C4-2B (cell line): ENCODE measurements around the gene CR1L.
"Not testable (repeated sequence)": the region's sequence is repeated elsewhere in the genome, so short reads cannot be mapped to it uniquely, and the experiment has no call there.

Experiments used
- H3K27ac ChIP-seq: fragments of 450-650 bp; 2 replicates; pipeline ENCODE4 v1.5.1; 2017
- CTCF ChIP-seq: fragments of 450-650 bp; conservative IDR thresholded peaks from 2 replicates; pipeline ENCODE4 v1.5.1; 2017; ENCODE audit warnings: mild to moderate bottlenecking
- ZFX ChIP-seq: fragments of 450-650 bp; IDR thresholded peaks from 2 replicates; pipeline ENCODE4 v1.6.1; 2017

Gene CR1L

DNA sequence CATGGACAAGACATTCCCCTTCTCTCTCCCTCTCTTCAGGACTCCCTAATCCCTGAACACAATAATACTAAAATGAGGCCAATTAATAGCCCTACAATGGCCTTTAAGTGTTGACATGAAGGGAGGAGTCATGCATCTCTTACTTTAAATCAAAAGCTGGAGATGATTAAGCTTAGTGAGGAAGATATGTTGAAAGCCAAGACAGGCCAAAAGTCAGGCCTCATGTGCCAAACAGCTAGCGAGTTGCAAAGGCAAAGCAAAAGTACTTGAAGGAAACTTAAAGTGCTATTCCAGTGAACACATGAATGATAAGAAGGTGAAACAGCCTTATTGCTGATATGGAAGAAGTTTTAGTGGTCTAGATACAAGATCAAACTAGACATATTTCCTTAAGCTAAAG is 57.4 kb downstream of the CR1L start:
- no peak overlapping the region for H3K27ac ChIP-seq
- TF ChIP-seq ZFX (no peak), CTCF (no peak)

DNA sequence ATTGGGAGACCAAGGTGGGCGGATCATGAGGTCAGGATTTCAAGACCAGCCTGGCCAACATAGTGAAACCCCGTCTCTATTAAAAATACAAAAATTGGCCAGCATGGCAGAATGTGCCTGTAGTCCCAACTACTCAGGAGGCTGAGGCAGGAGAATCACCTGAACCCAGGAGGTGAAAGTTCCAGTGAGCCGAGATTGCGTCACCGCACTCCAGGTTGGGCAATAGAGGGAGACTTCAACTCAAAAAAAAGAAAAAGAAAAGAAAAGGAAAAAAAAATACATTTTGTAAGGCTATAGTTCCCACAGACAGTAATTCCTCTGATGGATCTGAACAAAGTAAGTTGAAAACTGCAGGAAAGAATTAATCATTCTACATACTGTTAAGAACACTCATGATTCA is 58.8 kb downstream of the CR1L start:
- TF ChIP-seq CTCF (no peak), ZFX (no peak)
- no peak overlapping the region for H3K27ac ChIP-seq

- H3K27ac ChIP-seq, result not testable (repeated sequence)
Observed at GRCh38 chr1:207708004-207708403, 63.1 kb downstream of the CR1L start.

DNA sequence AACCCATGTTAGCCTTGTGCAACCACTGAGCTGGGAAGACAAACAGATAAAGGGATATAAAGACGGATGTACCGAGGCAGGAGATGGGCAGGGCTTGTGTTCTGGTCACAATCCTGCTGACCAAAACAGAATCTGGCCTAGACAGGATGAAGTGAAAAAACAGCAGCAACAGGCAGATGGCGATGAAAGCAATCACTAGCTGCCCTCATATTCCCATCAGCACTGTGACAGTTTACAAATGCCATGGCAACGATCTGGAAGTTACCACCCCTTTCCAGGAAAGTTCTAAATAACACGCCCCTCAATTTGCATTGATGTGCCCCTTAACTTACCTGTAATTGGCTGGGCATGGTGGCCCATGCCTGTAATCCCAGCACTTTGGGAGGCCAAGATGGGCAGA is 66.4 kb downstream of the CR1L start:
- no peak for TF ChIP-seq ZFX
- TF ChIP-seq CTCF, result peak; percentile 22
- H3K27ac ChIP-seq, result no peak overlapping the region

GRCh38 chr1:207712701-207713100 is 67.8 kb downstream of the CR1L start:
- H3K27ac ChIP-seq, result not testable (repeated sequence)

GRCh38 chr1:207713529-207713928 is 68.6 kb downstream of the CR1L start:
- no peak overlapping the region for H3K27ac ChIP-seq
- no peak for TF ChIP-seq CTCF
- no peak for TF ChIP-seq ZFX

DNA sequence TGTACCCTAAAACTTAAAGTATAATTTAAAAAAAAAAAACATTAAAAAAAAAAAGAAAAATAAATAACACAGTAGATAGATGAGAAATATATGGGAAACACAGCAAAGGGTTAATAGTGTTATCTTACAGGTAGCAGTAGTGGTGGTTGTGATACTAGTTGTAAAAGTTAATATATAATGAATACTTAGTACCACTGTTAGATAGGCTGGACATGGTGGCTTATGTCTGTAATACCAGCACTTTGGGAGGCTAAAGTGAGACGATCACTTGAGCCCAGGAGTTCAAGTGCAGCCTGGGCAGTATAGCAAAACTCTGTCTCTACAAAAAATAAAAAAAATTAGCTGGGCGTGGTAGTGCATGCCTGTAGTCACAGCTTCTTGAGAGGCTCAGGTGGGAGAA is 74.3 kb downstream of the CR1L start:
- H3K27ac ChIP-seq, result no peak overlapping the region
- TF ChIP-seq CTCF (no peak), ZFX (no peak)

DNA sequence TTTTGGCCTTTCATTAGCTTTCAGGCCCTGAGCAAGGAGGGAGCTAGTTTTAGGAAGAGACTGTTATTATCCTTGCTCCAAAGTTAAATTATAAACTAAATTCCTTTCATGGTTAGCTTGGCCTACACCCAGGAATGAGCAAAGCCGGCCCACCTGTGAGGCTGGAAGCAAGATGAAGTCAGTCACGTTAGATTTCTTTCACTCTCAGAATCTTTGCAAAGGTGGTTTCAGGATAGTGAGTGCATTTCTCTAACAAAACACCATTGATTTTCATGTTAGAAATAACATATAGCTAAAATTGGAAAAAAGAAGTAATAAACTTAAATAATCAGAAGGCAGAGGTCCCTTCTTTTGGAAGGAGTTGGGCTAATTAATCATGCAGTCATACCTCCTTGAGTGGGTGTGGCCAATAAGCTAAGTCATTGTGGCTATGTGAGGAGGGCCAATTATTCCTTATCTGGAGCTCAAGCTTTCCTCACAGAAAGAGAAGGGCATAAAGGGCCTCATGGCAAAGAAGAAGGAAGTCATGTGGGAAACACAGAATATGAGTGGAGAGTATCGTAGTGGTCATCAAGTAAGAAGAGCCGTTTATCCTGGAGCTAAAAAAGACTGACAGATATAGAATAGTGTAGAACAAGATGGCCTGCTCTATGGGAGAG is 83.4 kb downstream of the CR1L start:
- H3K27ac ChIP-seq, result not testable (repeated sequence)

- H3K27ac ChIP-seq, result not testable (repeated sequence)
Observed at GRCh38 chr1:207737503-207738157, 92.7 kb downstream of the CR1L start.

- not testable (repeated sequence) for H3K27ac ChIP-seq
Observed at GRCh38 chr1:207738158-207738659, 93.3 kb downstream of the CR1L start.
